GM19328 (cell line): ENCODE results near the gene CPEB2.

Source experiments
- ATAC-seq: cut with Tn5 transposase; IDR thresholded peaks from one replicate; pipeline ENCODE4 v1.9.1; 2021; ENCODE audit warnings: mild to moderate bottlenecking, moderate library complexity; ENCODE audit not compliant: unreplicated experiment

The CPEB2 gene

DNA sequence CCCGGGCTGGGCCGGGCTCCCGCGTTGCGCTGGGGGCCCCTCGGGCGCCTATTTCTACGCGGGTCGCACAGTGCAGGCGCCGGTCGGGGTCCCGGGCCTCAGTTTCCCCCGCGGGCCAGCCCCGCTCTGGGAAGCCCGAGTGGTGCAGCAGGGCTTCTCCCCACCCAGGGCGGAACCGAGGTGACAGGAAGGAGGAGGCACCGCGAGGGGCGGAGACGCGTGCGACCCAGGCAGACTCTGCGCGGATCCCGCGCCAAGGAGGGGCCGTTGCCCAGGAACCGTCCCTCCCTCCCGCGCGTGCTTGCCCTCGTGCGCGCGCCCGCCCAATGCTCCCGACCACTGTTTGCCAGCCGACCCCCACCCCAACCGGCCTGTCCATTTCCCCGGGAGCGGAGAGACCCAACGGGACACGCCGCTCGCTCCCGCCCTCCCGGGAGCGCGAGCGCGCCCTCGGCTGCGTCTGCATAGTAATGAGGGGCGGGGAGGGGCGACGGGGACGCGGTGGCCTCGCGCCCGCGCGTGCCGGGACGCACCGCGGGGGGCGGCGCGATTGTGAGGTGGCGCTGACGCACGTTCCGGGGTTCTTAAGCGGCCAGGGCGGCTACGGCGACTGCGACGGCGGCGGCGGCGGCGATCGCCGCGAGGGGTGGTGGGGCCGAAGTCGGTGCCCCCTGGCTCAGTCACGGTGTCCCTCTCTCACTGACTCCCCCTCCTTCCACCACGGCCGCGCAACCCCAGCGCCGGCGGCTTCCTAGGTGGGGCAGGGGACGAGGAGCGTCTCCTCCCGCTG is at the start of gene CPEB2:
Gene CPEB2, plus strand, starts transcription at position 613 of the 790 bp plus-strand sequence. CDS start 193 bp downstream, outside the sequence.
- ATAC-seq, result peak; percentile 64

DNA sequence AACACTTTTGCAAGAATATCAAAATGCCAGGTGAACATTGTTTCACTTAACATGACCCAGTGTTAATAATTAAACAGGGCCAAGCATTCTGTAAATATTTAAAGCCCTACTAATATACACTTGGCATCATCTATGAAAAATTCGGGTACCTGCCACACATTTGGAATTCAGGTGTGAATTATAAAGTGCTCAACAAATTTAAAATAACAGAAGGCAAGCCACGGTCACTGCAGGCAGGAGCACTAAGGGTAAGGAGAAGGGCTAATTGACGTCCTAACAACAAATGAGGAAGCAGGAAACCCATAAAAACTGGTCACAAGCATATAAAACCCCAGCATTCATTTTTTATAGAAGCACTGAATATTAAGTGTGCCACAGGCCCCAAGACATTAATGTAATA is 43.8 kb upstream of the CPEB2 start:
- ATAC-seq, result no peak

DNA sequence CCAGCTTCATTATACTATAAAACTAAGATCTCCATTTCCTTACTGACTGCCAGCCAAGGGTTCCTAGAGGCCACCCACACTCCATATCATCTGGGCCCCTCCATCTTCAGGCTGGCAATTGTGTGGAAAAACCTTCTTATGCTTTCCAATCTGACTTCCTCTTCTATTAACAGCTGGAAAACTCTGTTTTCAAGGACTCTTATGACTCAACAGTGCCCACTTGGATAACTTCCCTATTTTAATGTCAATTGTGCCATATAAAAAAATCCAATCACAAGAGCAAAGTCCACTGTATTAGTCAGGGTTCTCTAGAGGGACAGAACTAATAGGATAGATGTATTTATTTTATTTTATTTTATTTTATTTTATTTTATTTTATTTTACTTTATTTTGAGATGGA is 41.0 kb upstream of the CPEB2 start:
- ATAC-seq, result no peak

DNA sequence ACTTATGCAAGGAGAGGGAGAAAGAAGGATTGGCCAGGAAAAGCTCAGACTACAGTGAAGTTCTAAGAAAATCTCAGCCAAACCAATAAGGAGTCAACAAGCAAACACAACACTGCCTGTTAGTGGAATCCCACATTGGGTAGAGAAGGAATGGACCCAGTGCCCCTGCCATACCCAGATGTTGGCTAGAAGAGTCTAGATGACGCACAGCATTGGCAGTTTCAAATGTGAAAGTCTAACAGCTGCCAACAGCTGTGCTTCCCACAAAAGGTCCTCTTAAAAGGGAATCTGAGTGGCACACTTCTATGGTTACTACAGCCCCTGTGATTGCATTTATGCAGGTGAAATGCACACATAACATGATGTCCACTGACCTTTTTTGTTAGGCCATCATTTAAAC is 37.2 kb upstream of the CPEB2 start:
- no peak for ATAC-seq

DNA sequence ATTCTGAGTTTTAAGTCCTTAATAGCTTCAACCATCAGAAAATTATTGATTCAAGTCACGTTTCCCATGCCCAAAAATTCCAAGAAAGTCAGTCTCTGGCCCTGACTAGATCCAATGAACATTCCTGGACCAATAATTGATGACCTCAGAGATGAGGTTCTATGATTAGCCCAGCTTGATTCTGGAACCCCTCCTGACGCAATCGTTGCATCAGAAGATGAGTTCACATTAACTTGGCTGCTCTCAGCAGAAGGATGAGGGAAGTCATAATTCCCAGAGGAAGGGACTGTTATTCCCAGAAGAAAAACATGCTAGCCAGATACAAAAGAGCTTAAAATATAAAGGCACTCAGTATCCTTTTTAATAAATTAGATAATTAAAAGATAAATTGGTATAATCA is 34.3 kb upstream of the CPEB2 start:
- no peak for ATAC-seq

DNA sequence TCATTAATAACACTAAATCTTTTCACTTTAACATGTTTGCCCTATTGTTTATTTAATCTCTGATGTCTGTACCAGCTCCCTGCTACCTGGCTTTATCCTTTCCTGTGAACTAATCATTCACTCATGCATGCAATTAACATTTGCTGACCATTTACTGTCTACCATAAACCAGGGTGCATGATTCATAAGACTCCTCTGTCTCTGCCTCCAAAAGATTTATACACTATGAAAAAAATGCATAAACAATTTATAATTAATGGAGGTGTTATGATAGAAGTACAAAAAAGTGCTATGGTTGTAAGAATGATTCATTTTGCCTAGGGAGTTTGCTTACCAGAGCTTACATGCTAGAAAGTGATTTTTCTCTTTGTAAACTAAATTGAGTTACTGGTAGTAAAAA is 24.5 kb upstream of the CPEB2 start:
- no peak for ATAC-seq

DNA sequence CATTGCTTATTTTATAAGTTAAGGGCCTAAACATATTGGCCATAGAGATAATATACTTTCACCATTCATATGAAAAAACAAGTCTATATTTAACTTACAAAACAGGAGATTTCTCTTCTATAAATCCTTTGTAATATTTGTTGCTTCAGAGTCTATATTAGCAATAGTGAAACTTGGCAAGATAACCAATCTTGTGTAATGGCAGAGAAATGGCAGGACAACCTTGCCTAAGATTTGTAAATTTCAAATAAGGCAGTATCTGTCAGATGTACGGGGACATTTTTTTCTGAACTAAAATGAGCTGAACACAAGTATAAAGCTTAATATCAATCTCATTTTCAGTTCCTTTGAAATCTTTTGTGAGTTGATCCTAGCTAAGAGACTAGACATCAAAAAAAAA is 17.8 kb upstream of the CPEB2 start:
- no peak for ATAC-seq

DNA sequence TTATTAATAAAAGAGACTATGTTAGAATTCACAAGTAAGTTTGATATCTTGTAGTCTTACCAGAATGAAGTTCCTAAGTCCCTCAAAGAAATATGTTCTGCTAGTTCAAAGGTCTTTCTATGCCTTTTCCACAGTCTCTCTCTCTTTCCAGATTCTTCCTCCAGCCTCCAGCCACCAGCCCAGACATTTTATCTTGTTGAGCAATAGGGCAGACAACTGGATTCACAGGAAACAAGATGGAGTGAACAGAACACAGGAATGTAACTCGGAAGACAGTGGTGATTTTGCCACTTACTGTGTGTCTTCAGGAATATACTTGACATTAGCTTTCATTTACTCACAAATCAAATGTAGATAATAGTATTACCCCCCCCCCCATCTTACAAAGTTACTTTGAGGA is 17.1 kb upstream of the CPEB2 start:
- ATAC-seq, result no peak

DNA sequence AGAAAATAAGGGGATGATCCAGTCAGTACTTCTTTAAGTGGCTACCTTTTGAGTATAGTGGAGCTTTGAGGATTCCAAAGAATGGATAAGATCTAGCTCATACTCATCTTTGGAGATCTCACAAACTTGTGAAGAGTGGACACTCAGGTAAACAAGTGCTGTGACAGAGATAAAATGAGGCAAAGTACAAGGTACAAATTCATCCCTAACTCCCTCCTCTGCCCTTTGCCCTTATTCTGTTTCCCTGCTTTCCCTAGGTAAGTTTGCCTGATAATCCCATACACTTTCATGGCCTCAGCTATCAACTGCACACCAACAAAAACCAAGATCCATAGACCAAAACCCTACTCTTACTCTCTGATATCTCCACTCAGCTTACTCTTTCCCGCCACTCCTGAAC is 16.4 kb upstream of the CPEB2 start:
- ATAC-seq, result no peak

DNA sequence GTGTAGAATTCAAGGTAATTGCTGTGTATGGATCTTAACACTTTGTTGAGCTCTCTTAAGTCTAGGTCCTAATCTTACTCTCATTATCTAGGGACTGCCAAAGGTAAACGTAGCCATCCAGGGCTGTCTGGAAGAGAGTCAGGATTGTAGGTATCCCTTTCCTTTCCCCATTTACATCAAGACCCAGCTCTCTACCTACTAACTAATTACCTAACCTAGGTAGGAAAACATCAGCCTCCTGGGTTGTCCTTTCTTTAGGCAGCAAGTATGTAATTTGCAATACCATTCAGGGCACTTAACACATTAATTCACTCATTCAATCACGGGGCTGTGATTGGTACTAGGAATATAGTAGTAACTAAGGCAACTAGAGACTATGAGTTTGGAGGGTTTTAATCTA is 15.2 kb upstream of the CPEB2 start:
- no peak for ATAC-seq

DNA sequence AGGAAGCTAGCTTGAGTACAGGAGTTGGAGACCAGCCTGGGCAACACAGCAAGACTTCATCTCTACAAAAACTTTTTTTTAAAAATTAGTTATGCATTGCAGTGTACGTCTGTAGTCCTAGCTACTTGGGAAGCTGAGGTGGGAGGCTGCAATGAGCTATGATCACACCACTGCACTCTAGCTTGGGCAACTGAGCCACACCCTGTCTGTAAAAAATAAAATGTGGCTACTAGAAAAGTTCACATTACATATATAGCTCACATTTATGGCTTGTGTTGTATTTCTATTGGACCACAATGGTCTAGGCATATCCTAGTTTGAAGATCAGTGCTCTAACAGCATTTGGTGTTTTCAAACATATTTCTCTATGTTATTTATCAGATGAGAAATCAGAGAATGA is 11.8 kb upstream of the CPEB2 start:
- ATAC-seq, result no peak

DNA sequence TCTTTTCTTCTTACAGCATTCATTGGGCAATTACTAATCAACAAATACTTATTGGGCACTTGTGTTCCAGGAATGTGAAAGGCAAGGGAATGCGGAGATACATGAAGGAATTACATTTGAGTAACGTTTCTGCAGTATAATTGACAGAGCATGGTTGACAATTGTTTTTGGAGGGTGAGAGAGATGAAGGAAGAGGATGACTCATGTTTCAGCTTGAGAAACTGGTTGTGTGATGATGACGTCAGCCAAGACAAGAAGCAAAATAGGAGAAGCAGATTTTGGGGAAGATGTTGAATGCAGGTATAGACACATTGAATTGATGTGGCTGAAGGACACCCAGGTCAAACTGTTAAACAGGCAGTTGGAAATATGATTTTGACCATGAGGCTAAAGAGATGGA is 8.0 kb upstream of the CPEB2 start:
- no peak for ATAC-seq

DNA sequence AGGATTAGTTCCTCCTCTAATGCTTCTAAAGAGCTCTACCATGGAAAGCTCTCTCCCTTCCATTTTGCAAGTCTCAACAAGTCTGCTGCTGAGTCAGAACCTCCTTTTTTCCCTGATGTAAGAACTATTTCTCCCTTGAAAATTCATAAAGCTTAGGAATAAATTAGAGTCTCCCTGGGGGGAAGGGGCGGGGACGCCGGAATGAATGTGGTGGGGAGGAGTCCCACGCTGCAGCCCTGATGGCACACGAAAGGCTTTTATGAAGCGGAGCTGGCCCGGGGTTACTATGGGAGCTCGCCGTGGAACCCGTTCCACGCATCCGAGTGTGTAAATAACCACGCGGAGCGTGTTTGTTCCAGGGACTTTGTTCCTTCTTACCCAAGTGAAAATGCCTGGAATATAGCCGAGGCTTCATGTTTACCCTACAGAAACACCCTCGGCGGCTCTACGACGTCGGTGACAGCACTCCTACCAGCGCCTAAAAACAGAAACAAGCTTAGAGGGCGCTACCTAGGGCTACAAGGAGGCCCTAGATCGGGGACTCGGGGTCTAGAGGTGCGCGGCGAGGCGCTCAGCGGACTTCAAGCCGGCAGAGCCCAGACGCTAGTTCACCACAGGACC is 923 bp upstream of the CPEB2 start:
- ATAC-seq, result peak; percentile 21

DNA sequence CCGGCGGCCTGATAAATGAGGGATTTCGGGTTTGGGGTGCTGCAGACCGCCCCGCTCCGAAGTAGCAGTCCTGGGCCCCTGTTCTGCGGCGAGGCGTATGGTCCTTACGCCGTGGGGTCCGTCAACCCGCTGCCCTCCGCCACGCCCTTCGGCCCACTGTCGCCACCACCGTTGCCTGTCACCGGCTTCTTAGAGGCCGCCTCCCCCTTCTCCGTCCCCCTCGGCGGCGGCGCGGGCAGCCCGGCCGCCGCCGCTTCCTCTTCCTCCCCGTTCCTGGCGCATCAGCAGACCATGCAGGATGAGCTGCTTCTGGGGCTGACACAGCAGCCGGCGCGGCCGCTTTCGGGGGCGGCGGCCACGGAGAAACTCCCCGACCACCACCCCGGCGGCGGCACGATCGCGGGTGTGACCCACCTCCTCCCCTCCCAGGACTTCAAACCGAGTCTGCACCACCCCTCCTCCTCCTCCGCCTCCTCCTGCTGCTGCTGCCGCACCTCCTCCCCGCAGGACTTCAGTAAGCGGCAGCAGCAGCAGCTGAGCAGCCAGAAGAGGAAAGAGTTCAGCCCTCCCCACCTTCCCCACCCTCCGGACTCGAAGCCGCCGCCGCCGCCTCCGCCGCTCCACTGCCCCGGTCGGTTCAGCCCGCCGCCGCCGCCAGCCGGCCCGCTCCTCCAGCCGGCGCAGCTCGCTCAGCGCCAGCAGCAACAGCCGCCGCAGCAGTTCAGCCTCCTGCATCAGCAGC is 549 bp downstream of the CPEB2 start:
- peak; percentile 21 for ATAC-seq

DNA sequence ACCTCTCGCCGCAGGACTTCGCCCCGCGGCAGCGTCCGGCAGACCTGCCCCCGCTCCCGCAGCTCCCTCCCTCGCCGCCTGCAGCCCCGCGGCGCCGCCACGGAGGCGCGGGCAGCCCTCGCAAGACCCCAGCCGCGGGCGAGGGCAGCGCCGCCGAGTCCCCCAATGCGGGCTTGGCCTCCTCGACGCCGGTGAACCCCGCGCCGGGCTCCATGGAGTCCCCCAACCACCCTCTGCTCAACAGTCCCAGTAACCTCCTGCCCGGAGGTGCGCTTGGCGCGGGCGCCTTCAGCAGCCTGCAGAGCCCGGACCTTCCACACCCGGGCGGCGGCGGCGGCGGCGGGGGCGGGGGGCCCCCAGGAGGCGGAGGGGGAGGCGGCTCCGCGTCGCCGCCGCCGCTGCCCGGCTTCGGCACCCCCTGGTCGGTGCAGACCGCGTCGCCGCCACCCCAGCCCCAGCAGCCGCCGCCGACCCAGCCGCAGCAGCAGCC is 1.2 kb downstream of the CPEB2 start:
- peak; percentile 11 for ATAC-seq

DNA sequence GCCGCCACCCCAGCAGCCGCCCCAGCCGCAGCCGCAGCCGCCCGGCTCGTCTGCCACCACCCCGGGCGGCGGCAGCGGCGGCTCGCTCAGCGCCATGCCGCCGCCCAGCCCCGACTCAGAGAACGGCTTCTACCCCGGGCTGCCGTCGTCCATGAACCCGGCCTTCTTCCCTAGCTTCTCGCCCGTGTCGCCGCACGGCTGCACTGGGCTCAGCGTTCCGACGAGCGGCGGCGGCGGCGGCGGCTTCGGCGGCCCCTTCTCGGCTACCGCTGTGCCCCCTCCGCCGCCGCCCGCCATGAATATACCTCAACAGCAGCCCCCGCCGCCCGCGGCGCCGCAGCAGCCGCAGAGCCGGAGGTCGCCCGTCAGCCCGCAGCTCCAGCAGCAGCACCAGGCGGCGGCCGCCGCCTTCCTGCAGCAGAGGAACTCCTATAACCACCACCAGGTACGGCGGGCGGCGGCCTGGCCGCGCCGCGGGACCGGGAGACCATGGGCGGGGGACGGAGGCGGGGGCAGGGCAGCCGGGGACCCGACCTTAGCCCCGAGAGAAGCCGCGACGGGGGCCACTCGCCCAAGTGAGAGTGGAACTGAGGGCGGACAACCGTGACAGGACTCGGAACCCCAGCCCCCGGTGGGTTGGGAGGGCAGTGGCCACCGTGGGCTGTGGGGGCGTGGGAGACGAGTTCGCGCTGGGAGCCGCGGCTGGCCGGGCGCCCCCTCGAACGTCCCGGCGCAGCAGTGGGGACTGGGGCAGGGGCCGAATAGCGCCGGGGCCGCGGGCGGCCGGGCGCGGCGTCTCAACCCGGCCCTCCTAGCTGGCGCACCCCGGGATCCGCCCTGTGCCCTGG is 1.8 kb downstream of the CPEB2 start:
- ATAC-seq, result no peak

DNA sequence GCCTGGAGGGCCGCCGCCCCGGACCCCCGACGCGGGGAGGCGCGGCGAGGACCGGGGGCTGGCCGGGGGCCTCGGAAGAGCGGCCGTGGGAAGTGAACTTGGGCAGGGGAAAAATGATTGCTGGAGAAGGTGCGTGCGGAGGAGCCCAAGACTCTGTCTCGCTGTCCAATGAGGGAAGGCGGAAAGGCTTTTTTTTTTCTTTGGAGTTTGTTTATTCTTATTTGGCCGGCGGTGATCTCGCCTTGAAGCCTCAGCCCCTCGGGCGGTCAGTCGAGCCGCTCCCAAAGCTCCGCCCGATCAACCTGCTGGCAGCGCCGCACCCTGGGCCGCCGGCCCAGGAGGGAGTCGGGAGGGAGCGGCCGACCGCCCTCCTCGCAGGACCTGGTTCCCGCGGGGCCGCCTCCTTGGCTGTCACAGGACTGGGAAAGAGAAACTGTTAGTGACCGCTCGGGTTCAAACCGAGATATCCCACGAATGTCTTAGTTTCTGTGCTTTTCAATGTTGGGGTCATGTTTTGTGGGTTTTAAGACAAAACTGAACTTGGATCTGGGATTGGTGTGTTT is 2.5 kb downstream of the CPEB2 start:
- no peak for ATAC-seq

DNA sequence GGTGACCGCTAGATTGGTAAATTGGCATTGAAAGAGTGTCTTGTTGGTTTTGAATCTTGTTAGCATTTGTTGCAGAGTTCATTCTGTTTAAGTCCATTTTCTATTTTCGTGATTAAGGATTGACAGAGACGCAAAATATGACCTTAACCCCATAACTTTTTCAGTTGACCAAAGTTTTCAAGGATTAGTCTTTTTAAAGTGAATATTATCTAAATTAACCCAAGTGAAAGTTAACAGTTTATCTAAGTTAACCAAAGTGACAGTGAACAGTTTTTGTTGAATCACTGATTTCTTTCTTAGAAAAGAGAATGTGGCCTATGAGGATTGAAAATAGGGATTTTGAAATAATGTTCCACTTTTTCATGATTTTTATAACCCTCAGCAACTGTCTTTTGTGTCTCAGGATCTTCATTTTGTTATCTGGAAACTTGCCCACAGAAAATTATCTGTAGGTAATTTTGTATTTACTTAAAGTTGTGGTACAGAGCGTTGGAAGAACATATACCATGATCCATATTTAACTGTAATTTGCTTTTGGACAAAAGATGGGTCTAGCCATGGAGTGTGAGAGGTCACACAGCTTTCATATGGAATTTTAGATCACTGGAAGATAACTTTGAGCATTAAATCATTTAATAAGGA is 3.3 kb downstream of the CPEB2 start:
- ATAC-seq, result no peak

DNA sequence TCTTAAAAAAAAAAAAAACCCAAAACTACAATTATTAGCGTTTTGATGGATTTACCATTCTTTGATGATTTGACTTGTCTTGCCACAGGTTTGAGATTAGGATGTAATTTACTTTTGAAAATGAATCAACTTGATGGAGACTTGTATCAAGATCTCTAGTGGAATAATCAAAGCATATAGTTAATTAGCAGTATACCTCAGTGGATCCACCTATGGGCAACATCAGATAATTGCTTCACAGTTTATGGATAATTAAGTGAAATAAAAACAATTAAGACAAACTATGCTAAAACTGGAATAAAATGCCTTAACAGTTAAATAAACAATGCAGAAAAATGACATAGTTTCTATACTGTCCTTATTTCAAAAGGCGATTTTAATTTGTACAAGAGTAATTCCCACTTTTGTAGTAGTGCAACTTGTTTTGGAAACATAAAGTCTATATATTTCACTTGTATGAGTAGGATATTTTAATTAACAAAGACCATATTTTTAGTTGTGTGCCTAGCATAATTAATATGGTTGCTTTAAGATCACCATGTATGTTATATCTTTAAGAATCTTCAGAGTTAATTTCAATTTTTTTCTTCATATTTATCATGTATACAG is 4.2 kb downstream of the CPEB2 start:
- ATAC-seq, result no peak

DNA sequence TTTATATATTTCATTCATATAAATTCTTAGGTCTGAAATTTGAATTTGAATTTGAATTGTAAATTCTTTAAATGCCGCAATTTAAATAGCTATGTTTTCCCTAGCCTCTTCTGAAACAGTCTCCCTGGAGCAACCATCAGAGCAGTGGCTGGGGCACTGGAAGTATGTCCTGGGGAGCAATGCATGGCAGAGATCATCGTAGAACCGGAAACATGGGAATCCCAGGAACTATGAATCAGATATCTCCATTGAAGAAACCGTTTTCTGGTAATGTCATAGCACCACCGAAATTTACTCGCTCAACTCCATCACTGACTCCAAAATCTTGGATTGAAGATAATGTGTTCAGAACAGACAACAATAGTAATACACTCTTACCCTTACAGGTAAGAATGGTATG is 4.9 kb downstream of the CPEB2 start:
- no peak for ATAC-seq
